HepG2 (cell line): ENCODE results near the gene CLEC18C. TPM values are rescaled to one million over a fixed set of nuclear protein-coding genes. Genes with fewer than 3 reads are reported as not detected.

ENCODE experiments used
- EEA1 ChIP-seq: sonication (generic); formaldehyde crosslinking; IDR thresholded peaks from 2 replicates; pipeline ENCODE4 v1.5.1; 2020; ENCODE audit warnings: mild to moderate bottlenecking, missing genetic modification reagents, borderline replicate concordance
- NFRKB ChIP-seq: fragments of 450-650 bp; IDR thresholded peaks from 2 replicates; pipeline ENCODE4 v1.6.1; 2017
- REXO4 ChIP-seq: sonication (generic); formaldehyde crosslinking; IDR thresholded peaks from 2 replicates; pipeline ENCODE4 v1.8.0; 2022; ENCODE audit warnings: missing genetic modification reagents, mild to moderate bottlenecking, borderline replicate concordance
- SIX1 ChIP-seq: sonication (generic); formaldehyde crosslinking; IDR thresholded peaks from 2 replicates; pipeline ENCODE4 v1.4.0; 2020; ENCODE audit warnings: missing genetic modification reagents, borderline replicate concordance
- SNAPC4 ChIP-seq: sonication (generic); formaldehyde crosslinking; IDR thresholded peaks from 2 replicates; pipeline ENCODE4 v1.4.0; 2020; ENCODE audit warnings: mild to moderate bottlenecking, missing genetic modification reagents
- STAT6 ChIP-seq: sonication (generic); formaldehyde crosslinking; IDR thresholded peaks from 2 replicates; pipeline ENCODE4 v1.4.0; 2020; ENCODE audit warnings: missing genetic modification reagents, mild to moderate bottlenecking, borderline replicate concordance
- ZBTB46 ChIP-seq: sonication (generic); formaldehyde crosslinking; IDR thresholded peaks from 2 replicates; pipeline ENCODE4 v1.4.0; 2020; ENCODE audit warnings: mild to moderate bottlenecking, missing genetic modification reagents, borderline replicate concordance
- ZEB1 ChIP-seq: IDR thresholded peaks from 2 replicates; pipeline ENCODE4 v1.6.1; 2012; ENCODE audit warnings: mild to moderate bottlenecking, low read depth, inconsistent platforms; ENCODE audit not compliant: insufficient replicate concordance
- ZNF230 ChIP-seq: sonication (generic); formaldehyde crosslinking; IDR thresholded peaks from 2 replicates; pipeline ENCODE4 v1.4.0; 2020; ENCODE audit warnings: mild to moderate bottlenecking, missing genetic modification reagents
- ZNF362 ChIP-seq: sonication (generic); formaldehyde crosslinking; IDR thresholded peaks from 2 replicates; pipeline ENCODE4 v1.4.0; 2020; ENCODE audit warnings: missing genetic modification reagents, mild to moderate bottlenecking, borderline replicate concordance
- ZNF619 ChIP-seq: sonication (generic); formaldehyde crosslinking; IDR thresholded peaks from 2 replicates; pipeline ENCODE4 v1.4.0; 2020; ENCODE audit warnings: mild to moderate bottlenecking, missing genetic modification reagents
- ZNF652 ChIP-seq: IDR thresholded peaks from 2 replicates; pipeline ENCODE4 v1.6.1; 2016; ENCODE audit warnings: low read depth, borderline replicate concordance
- ZNF670 ChIP-seq: sonication (generic); formaldehyde crosslinking; IDR thresholded peaks from 2 replicates; pipeline ENCODE4 v1.8.0; 2022; ENCODE audit warnings: mild to moderate bottlenecking, missing genetic modification reagents, borderline replicate concordance
- ZNF768 ChIP-seq: sonication (generic); formaldehyde crosslinking; IDR thresholded peaks from 2 replicates; pipeline ENCODE4 v1.4.0; 2020; ENCODE audit warnings: missing genetic modification reagents
- ZNF879 ChIP-seq: sonication (generic); formaldehyde crosslinking; IDR thresholded peaks from 2 replicates; pipeline ENCODE4 v1.8.1; 2023; ENCODE audit warnings: missing genetic modification reagents
- polyA plus RNA-seq, 8 experiments: library from polyadenylated mRNA; depleted of rRNA in 3 of 8; stranded (reverse) in 7 of 8; unstranded in 1 of 8; fragments of >200 nt; fragmentation: Illumina TruSeq in 4 of 8; extraction: Trizol in 4 of 8; gene quantifications; 2 replicates each; pipeline versions ENCODE4 v1.2.1 to v1.2.3, GENCODE V29; 2011 to 2016; ENCODE audit warnings: low read depth in 4 of 8, missing spikeins in 1 of 8, mixed read lengths in 1 of 8; ENCODE audit not compliant: insufficient read depth in 1 of 8
- total RNA-seq, 5 experiments: library from RNA; depleted of rRNA; stranded (reverse); fragments of >200 nt; fragmentation: Illumina TruSeq; extraction: Trizol; gene quantifications; 2 replicates each; pipeline ENCODE4 v1.2.3, GENCODE V29; 2016; ENCODE audit warnings: low read depth in 1 of 5

The CLEC18C gene
- total and polyA plus RNA-seq, 2 of the 13 experiments (the other 11 are each of a cell fraction or from before 2014, with no cell fraction given): 0.15 to 0.29 TPM

- TF ChIP-seq ZNF362 (CRISPR knock-in tag) (no peak; the same call in 1 of the 2 replicates), ZNF619 (CRISPR knock-in tag) (no peak), SIX1 (CRISPR knock-in tag) (peak; percentile 83; the same call in 1 of the 2 replicates), EEA1 (CRISPR knock-in tag) (0 out of 2 replicates have a peak, but pooled peaks have one; percentile 41), REXO4 (CRISPR knock-in tag) (no peak), STAT6 (CRISPR knock-in tag) (0 out of 2 replicates have a peak, but pooled peaks have one; percentile 31), ZEB1 (no peak), ZNF652 (CRISPR knock-in tag) (peak; percentile 42; the same call in 1 of the 2 replicates), ZNF768 (CRISPR knock-in tag) (peak; percentile 80), SNAPC4 (CRISPR knock-in tag) (no peak), ZNF879 (CRISPR knock-in tag) (no peak), ZNF670 (CRISPR knock-in tag) (no peak), ZNF230 (CRISPR knock-in tag) (peak; percentile 71; the same call in 1 of the 2 replicates), NFRKB (no peak), ZBTB46 (CRISPR knock-in tag) (0 out of 2 replicates have a peak, but pooled peaks have one; percentile 67)
These were observed 20.8 kb upstream of the CLEC18C start (continued) for GRCh38 chr16:70152578-70153302.
